Tibial artery (tissue), 4 donors: ENCODE data around the gene CAMTA1.

Experiments
- DNase-seq, 2 donors: peaks; one replicate each; pipeline ENCODE4 v3.0.0-alpha.2; 2019
- H3K27ac ChIP-seq, 2 donors: fragments of 200-600 bp; sonication (generic) in 1 of 2; 1 replicate in 1 of 2; 2 replicates in 1 of 2; pipeline ENCODE4 v1.5.1; 2018 to 2019; ENCODE audit warnings: mild to moderate bottlenecking in 1 of 2
- H3K27me3 ChIP-seq, 2 donors: fragments of 200-600 bp; sonication (generic) in 1 of 2; one replicate each; pipeline versions ENCODE4 v1.5.1 to v1.6.0; 2016 to 2019
- H3K36me3 ChIP-seq, 3 donors: fragments of 200-600 bp; sonication (generic) in 2 of 3; one replicate each; pipeline ENCODE4 v1.5.1; 2016 to 2019; ENCODE audit warnings: mild to moderate bottlenecking in 2 of 3
- H3K4me1 ChIP-seq, 4 donors: fragments of 200-600 bp; sonication (generic) in 2 of 4; 1 replicate in 3 of 4; 2 replicates in 1 of 4; pipeline ENCODE4 v1.5.1; 2016 to 2019
- H3K4me3 ChIP-seq, 2 donors: fragments of 200-600 bp; sonication (generic) in 1 of 2; 1 replicate in 1 of 2; 2 replicates in 1 of 2; pipeline ENCODE4 v1.5.1; 2018 to 2019; ENCODE audit warnings: mild to moderate bottlenecking in 2 of 2
- H3K9me3 ChIP-seq, 3 donors: fragments of 200-600 bp; sonication (generic) in 1 of 3; one replicate each; pipeline ENCODE4 v1.5.1; 2016 to 2019
- CTCF ChIP-seq, 2 experiments: fragments of 200-600 bp in 1 of 2; fragments of 450-650 bp in 1 of 2; IDR thresholded peaks; one replicate each; pipeline ENCODE4 v1.5.1; 2017 to 2019; ENCODE audit warnings: antibody characterized with exemption in 2 of 2, mild to moderate bottlenecking in 1 of 2, moderate library complexity in 1 of 2
- intact Hi-C: fragments of 100-400 bp; cut with DNase I; formaldehyde crosslinking; loops from one replicate; pipeline ENCODE4 v1.15.0; 2023; ENCODE audit warnings: low total_unique reads

CAMTA1 gene

GRCh38 chr1:7769673-7770412 is 984.6 kb downstream of the CAMTA1 start:
- H3K27ac ChIP-seq, result peak overlapping the region in 1 of 2 donors; percentile 84
- no peak for TF ChIP-seq CTCF (IDR thresholded peaks at IDR 0.05)
- intact Hi-C loops, result loop anchor here (2.0 to 5.0 kb wide), 2 partner anchors 15 to 63 kb away; partner anchors contain the start of gene PER3
- peaks cover 3 to 14% (median 11%) of the 10 kb centered on the region in 3 donors for H3K36me3 ChIP-seq
- no peak for DNase-seq
- no peaks in the 10 kb centered on the region for H3K27me3 ChIP-seq
- H3K4me1 ChIP-seq, result peaks cover 0 to 25% (median 13%) of the 10 kb centered on the region in 4 donors
- H3K4me3 ChIP-seq, result no peak overlapping the region
- H3K9me3 ChIP-seq, result no peaks in the 10 kb centered on the region

GRCh38 chr1:7770669-7770996 is 985.4 kb downstream of the CAMTA1 start:
- DNase-seq, result no peak
- TF ChIP-seq CTCF (IDR thresholded peaks at IDR 0.05), result no peak
- H3K27me3 ChIP-seq, result no peaks in the 10 kb centered on the region
- intact Hi-C loops, result loop anchor here (2.0 kb wide), 1 partner anchor 14 kb away; the partner anchor contains the start of gene PER3
- H3K9me3 ChIP-seq, result no peaks in the 10 kb centered on the region
- H3K27ac ChIP-seq, result peak overlapping the region; percentile 84 to 95
- peak overlapping the region; percentile 91 to 99 for H3K4me3 ChIP-seq
- peaks cover 0 to 25% (median 16%) of the 10 kb centered on the region in 4 donors for H3K4me1 ChIP-seq
- peaks cover 3 to 16% (median 12%) of the 10 kb centered on the region in 3 donors for H3K36me3 ChIP-seq

GRCh38 chr1:7770997-7771822 is 986.0 kb downstream of the CAMTA1 start, which contains the start of gene VAMP3:
TSS of gene VAMP3 (plus strand) at chr1:7771296. CDS start at chr1:7771384, 88 bp downstream.
- peaks cover 8 to 16% (median 12%) of the 10 kb centered on the region in 3 donors for H3K36me3 ChIP-seq
- intact Hi-C loops, result loop anchor here (2.0 kb wide), 1 partner anchor 14 kb away; the partner anchor contains the start of gene PER3
- H3K27ac ChIP-seq, result peak within 1 kb of the TSS; percentile 84 to 95
- peak within 1 kb of the TSS; percentile 91 to 99 for H3K4me3 ChIP-seq
- no peaks in the 10 kb centered on the region for H3K27me3 ChIP-seq
- H3K4me1 ChIP-seq, result peaks cover 0 to 25% (median 16%) of the 10 kb centered on the region in 4 donors
- no peaks in the 10 kb centered on the region for H3K9me3 ChIP-seq
- no peak for TF ChIP-seq CTCF (IDR thresholded peaks at IDR 0.05)
- peak; percentile 82 to 93 for DNase-seq

GRCh38 chr1:7771823-7772299 is 986.6 kb downstream of the CAMTA1 start:
- intact Hi-C loops, result loop anchor here (2.0 kb wide), 1 partner anchor 13 kb away; the partner anchor contains the start of gene PER3
- Histone ChIP-seq H3K27ac (peak overlapping the region; percentile 84 to 95), H3K9me3 (no peaks in the 10 kb centered on the region), H3K27me3 (no peaks in the 10 kb centered on the region), H3K36me3 (peaks cover 13 to 18% (median 15%) of the 10 kb centered on the region in 3 donors), H3K4me3 (peak overlapping the region; percentile 91 to 99), H3K4me1 (peaks cover 0 to 25% (median 16%) of the 10 kb centered on the region in 4 donors)
- TF ChIP-seq CTCF (IDR thresholded peaks at IDR 0.05), result no peak
- no peak for DNase-seq

- Histone ChIP-seq H3K9me3 (no peaks in the 10 kb centered on the region), H3K27ac (no peak overlapping the region), H3K4me1 (peaks cover 0 to 11% (median 6%) of the 10 kb centered on the region in 4 donors), H3K4me3 (no peak overlapping the region), H3K27me3 (no peaks in the 10 kb centered on the region), H3K36me3 (peaks cover 53 to 61% (median 54%) of the 10 kb centered on the region in 3 donors)
- no peak for TF ChIP-seq CTCF (IDR thresholded peaks at IDR 0.05)
- DNase-seq, result no peak
- intact Hi-C loops, result no loop called here
These were observed 992.3 kb downstream of the CAMTA1 start for GRCh38 chr1:7777591-7777990.
